ENCODE results near the gene FAM234B. TPM values are rescaled to one million over a fixed set of nuclear protein-coding genes. Genes with fewer than 3 reads are reported as not detected.
A peak's percentile ranks its signal among the peaks of the same experiment; 100 is the strongest.
"Not testable (repeated sequence)": the region's sequence is repeated elsewhere in the genome, so short reads cannot be mapped to it uniquely, and the experiment has no call there.

Gene FAM234B
- total RNA-seq, 2 donors from 2014 or later, result 6.6 to 7.8 TPM

DNA sequence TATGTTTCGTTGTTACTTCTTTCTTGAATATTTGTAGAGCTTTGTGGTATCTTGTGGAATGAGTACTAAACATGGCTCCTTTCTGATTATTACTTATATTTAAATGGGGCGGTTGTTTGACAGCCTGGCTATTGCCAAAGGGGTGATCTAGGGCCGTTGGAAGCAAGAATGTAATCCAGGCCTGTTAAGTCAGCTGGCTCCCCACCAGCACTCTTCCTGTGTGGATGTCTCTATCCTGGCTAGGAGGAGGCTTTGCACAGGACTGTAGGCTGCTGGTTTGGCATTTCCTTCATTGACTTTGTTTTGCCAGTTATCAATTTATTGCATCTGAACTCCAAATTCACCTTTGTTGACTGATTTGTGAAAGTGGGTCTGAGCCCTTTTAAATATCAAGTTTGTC is 5.6 kb downstream of the FAM234B start:
- Mint-ChIP-seq H3K4me1 (ENCODE audit: low read depth) (peaks cover 48% of the 10 kb centered on the region), H3K27ac (no peak overlapping the region), H3K27me3 (ENCODE audit: low read depth) (no peaks in the 10 kb centered on the region), H3K36me3 (ENCODE audit: insufficient read depth in 2 of 2) (peaks cover 10 to 15% of the 10 kb centered on the region in 2 donors), H3K4me3 (no peak overlapping the region), H3K9me3 (peaks cover 4 to 5% of the 10 kb centered on the region in 2 donors)
- DNase-seq (no peak), ATAC-seq (replicated peaks in 1 of 2) (no peak)

DNA sequence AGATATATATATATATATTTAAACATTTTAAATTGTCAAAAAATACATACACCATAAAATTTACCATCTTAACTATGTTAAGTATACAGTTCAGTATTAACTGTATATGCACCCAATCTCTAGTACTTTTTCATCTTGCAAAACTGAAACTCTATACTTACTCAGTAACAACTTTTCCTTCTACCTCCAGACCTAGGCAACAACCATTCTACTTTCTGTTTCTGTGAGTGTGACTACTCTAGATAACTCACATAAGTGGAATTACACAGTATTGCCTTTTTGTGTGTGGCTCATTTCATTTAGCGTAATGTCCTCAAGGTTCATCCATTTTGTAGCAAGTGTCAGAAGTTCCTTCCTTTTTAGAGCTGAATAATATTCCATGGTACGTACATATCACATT is 8.2 kb downstream of the FAM234B start:
- ATAC-seq (replicated peaks in 1 of 2) (peak; percentile 92 to 98), DNase-seq (no peak)
- H3K9me3 Mint-ChIP-seq, result peaks cover 4 to 5% of the 10 kb centered on the region in 2 donors
- H3K27me3 Mint-ChIP-seq (ENCODE audit: low read depth), result no peaks in the 10 kb centered on the region
- H3K4me1 Mint-ChIP-seq (ENCODE audit: low read depth), result peaks cover 28% of the 10 kb centered on the region
- no peak overlapping the region for H3K27ac Mint-ChIP-seq
- H3K4me3 Mint-ChIP-seq, result peak overlapping the region in 1 of 2 donors; percentile 3
- peaks cover 12 to 15% of the 10 kb centered on the region in 2 donors for H3K36me3 Mint-ChIP-seq (ENCODE audit: insufficient read depth in 2 of 2)

DNA sequence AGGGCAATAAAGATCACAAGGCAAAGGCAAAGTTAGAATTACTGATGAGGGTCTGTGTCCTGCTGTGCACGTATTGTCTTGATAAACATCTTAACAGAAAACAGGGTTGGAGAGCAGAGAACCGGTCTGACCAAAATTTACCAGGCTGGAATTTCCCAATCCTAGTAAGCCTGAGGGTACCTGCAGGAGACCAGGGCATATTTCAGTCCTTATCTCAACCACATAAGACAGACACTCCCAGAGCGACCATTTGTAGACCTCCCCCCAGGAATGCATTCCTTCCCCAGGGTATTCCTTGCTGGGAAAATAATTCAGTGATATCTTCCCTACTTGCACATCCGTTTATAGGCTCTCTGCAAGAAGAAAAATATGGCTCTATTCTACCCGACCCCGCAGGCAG is 9.4 kb downstream of the FAM234B start:
- not testable (repeated sequence) for DNase-seq; ATAC-seq (replicated peaks in 1 of 2); H3K27ac Mint-ChIP-seq; H3K4me3 Mint-ChIP-seq; H3K27me3 Mint-ChIP-seq (ENCODE audit: low read depth); H3K9me3 Mint-ChIP-seq
- peaks cover 28% of the 10 kb centered on the region for H3K4me1 Mint-ChIP-seq (ENCODE audit: low read depth)
- H3K36me3 Mint-ChIP-seq (ENCODE audit: insufficient read depth in 2 of 2), result peaks cover 8 to 11% of the 10 kb centered on the region in 2 donors

DNA sequence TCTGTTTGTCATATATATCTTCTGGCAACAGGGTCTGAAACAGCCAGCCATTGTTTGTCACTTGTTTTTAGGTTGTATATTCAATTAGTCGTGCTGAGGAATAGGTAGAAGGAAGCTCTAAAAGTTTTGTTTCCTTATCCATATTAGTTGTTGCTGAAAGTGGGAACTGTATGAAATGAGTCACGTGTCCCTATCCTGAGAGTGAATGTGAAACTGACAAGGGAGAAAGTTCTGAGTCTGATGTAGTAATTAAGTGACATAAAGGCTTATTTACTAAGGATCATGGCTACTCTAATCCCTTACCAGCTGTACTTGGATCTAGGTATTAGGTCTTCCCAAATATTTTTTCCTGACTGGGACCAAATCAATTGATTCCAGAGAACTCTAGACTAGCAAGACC is 16.4 kb downstream of the FAM234B start:
- no peaks in the 10 kb centered on the region for H3K27me3 Mint-ChIP-seq (ENCODE audit: low read depth)
- H3K36me3 Mint-ChIP-seq (ENCODE audit: insufficient read depth in 2 of 2), result peaks cover 0 to 1% of the 10 kb centered on the region in 2 donors
- no peak overlapping the region for H3K27ac Mint-ChIP-seq
- H3K4me1 Mint-ChIP-seq (ENCODE audit: low read depth), result no peaks in the 10 kb centered on the region
- no peak for ATAC-seq (replicated peaks in 1 of 2)
- no peaks in the 10 kb centered on the region for H3K9me3 Mint-ChIP-seq
- DNase-seq, result no peak
- H3K4me3 Mint-ChIP-seq, result no peak overlapping the region

DNA sequence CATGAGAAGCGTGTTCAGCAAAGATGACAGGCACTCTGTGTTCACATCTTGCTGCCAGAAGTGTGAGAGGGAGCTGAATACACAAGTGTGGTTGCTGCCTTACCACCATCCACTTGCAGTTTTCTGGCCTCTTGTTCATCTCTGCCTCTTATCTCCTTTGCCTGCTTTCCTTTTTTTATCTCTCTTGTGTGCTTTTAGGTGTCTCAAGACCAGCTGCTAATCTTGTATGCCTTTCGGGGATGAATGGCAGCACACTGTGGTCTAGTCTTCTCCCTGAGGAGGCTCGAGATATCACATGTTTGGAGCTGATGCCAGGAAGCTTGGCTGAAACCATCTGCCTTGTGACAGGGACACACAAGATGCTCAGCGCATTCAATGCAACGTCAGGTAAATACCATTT is 17.2 kb downstream of the FAM234B start:
- no peaks in the 10 kb centered on the region for H3K4me1 Mint-ChIP-seq (ENCODE audit: low read depth)
- H3K36me3 Mint-ChIP-seq (ENCODE audit: insufficient read depth in 2 of 2), result peaks cover 0 to 1% of the 10 kb centered on the region in 2 donors
- no peaks in the 10 kb centered on the region for H3K9me3 Mint-ChIP-seq
- H3K27me3 Mint-ChIP-seq (ENCODE audit: low read depth), result no peaks in the 10 kb centered on the region
- DNase-seq, result no peak
- no peak overlapping the region for H3K27ac Mint-ChIP-seq
- ATAC-seq (replicated peaks in 1 of 2), result no peak
- no peak overlapping the region for H3K4me3 Mint-ChIP-seq

DNA sequence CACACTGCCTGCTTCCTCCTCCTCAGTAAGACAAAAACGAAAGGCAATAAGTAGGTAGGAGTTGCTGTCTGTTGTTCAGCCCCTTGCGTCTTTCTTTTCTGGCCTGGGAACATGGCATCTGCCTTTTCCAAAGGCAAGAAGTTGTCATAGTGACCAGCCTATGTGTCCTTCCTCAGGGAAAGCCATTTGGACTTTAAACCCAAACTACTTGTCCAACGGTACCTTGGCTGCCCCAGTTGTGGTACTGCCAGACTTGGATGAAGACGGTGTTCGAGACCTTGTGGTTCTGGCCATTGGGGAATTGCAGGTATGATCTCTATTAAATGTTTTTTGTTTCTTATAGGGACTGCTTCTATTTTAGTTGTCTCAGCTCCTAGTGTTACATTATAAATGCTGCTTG is 18.5 kb downstream of the FAM234B start:
- H3K27me3 Mint-ChIP-seq (ENCODE audit: low read depth), result no peaks in the 10 kb centered on the region
- peaks cover 0 to 1% of the 10 kb centered on the region in 2 donors for H3K36me3 Mint-ChIP-seq (ENCODE audit: insufficient read depth in 2 of 2)
- no peak overlapping the region for H3K4me3 Mint-ChIP-seq
- no peaks in the 10 kb centered on the region for H3K9me3 Mint-ChIP-seq
- DNase-seq (no peak), ATAC-seq (replicated peaks in 1 of 2) (no peak)
- H3K27ac Mint-ChIP-seq, result no peak overlapping the region
- peaks cover 7% of the 10 kb centered on the region for H3K4me1 Mint-ChIP-seq (ENCODE audit: low read depth)

DNA sequence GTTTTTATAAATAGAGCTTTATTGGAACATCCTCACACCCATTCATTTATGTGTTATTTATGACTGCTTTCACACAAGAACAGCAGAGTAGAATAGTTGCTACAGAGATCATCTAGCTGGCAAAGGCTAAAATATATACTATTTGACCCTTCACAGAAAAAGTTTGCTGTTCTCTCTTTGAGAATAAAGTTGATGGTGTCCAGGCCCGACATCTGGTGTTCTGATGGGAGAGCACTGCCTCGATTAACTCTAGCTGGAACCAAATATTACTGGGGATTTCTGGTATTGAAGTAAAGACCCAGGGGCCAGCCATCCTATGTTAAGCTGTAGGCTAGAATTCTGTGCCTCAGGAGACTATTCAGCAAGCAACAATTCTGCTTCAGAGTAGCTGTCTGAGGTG is 21.8 kb downstream of the FAM234B start:
- H3K36me3 Mint-ChIP-seq (ENCODE audit: insufficient read depth in 2 of 2), result no peaks in the 10 kb centered on the region
- H3K27ac Mint-ChIP-seq, result no peak overlapping the region
- DNase-seq (no peak), ATAC-seq (replicated peaks in 1 of 2) (no peak)
- no peak overlapping the region for H3K4me3 Mint-ChIP-seq
- no peaks in the 10 kb centered on the region for H3K27me3 Mint-ChIP-seq (ENCODE audit: low read depth)
- H3K4me1 Mint-ChIP-seq (ENCODE audit: low read depth), result peaks cover 7% of the 10 kb centered on the region
- H3K9me3 Mint-ChIP-seq, result no peaks in the 10 kb centered on the region

DNA sequence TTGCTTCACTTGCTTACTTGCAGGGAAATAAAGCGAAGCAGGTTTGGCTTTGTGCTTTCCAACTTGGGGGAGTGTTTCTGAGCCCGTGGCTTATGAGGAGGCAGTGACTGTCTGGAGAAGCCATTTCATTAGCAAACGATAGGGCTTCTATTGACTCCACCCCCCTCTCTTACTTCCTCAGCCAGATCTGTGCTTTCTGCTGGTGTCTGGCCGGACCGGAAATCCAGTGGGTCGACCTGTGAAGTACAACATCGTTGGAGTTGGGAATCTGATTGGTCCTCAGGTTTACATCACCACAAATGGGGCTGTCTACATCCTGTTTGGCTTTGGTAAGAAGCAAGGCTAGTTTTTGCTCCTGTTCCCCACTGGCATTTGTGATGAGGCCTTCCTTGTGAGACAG is 22.3 kb downstream of the FAM234B start:
- Mint-ChIP-seq H3K27ac (no peak overlapping the region), H3K27me3 (ENCODE audit: low read depth) (no peaks in the 10 kb centered on the region), H3K9me3 (no peaks in the 10 kb centered on the region), H3K36me3 (ENCODE audit: insufficient read depth in 2 of 2) (no peaks in the 10 kb centered on the region), H3K4me1 (ENCODE audit: low read depth) (peaks cover 7% of the 10 kb centered on the region), H3K4me3 (no peak overlapping the region)
- DNase-seq (no peak), ATAC-seq (replicated peaks in 1 of 2) (no peak)

DNA sequence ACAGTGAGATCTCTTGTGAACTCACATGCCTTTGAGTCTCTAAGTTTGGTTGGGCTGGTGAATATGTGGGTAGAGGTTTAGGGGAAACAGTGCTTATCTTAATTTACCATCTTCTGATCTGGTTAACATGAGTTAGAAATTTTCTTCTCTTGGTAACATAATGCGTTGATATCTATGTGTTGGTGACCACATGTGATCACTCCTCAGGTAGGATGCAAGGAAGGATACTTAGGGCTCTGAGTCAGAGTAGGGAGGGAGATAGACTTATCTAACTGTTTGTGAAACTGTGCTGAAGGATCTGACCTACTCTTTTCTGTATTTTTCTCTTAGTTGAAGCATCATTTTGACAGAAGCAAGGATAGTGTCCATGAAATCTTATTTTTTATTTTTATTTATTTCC is 23.1 kb downstream of the FAM234B start:
- no peaks in the 10 kb centered on the region for H3K36me3 Mint-ChIP-seq (ENCODE audit: insufficient read depth in 2 of 2)
- H3K9me3 Mint-ChIP-seq, result no peaks in the 10 kb centered on the region
- H3K27me3 Mint-ChIP-seq (ENCODE audit: low read depth), result no peaks in the 10 kb centered on the region
- peaks cover 7% of the 10 kb centered on the region for H3K4me1 Mint-ChIP-seq (ENCODE audit: low read depth)
- no peak overlapping the region for H3K4me3 Mint-ChIP-seq
- DNase-seq (no peak), ATAC-seq (replicated peaks in 1 of 2) (peak; percentile 74 to 77)
- H3K27ac Mint-ChIP-seq, result no peak overlapping the region

DNA sequence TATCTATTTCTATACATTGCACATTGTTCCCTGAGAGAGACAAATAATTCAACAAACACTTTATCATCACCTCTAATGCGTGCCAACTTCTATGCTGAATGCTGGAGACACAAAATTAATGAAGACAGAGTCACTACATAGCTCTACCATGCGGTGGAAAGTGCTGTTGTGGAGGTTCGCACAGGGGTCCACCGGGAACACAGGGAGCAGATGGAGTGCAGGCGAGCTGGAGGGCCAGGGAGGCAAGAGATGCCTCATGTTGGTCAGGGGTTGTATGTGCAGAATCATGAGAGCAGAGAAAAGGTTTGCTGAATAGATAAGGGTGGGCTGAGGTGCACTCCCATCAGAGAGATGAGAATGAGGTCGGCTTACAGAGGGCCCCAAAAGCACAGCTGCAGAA is 25.2 kb downstream of the FAM234B start:
- Mint-ChIP-seq H3K4me1 (ENCODE audit: low read depth) (peaks cover 7% of the 10 kb centered on the region), H3K27me3 (ENCODE audit: low read depth) (no peaks in the 10 kb centered on the region), H3K4me3 (no peak overlapping the region), H3K9me3 (no peaks in the 10 kb centered on the region), H3K36me3 (ENCODE audit: insufficient read depth in 2 of 2) (no peaks in the 10 kb centered on the region), H3K27ac (no peak overlapping the region)
- no peak for ATAC-seq (replicated peaks in 1 of 2)
- no peak for DNase-seq

DNA sequence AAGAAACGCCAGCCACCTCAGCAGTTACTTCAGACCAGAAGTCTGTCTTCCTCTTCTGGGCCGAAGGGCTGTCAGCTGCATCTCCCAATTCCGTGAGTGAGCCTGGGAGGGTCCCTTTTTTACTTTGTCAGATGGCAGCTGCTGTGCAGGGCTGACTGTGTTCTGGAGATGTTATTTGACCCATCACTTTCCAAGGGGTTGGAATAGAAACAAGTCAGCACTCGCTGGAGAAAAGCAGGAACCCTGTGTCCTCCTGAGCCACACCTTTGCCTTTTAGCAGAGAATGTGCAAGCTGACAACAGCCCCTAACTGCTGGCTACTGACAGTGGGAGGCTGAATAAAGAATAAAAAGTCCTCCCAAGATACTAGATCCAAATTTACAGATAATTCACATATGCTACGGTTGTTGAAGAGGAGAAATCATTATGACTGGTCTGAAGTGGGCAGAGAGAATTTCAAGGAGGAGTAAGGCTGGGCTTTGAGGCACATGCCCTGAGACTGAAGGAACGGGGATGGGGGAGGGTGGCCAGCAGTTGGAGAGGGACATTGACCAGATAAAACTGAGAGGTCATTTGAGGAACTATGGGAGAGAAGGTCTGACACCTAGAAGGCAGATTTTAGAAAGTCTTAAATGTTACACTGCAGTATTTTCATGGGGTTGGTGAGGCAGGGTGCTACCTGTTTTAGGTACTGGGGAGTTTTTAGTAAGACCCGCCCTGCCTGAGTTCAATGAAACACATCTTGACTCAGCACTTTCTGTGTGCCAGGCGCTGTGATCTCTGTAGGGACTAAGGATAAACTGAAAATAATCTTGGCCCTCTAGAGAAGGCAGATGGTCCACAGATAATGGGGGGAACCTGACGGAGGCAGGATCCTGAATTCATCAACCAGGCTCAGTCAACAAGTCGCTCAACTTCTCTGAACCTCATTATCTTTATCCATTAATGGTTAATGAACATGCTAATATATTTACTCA is 27.4 kb downstream of the FAM234B start:
- Mint-ChIP-seq H3K4me3 (no peak overlapping the region), H3K27ac (no peak overlapping the region), H3K36me3 (ENCODE audit: insufficient read depth in 2 of 2) (peaks cover 2 to 4% of the 10 kb centered on the region in 2 donors), H3K9me3 (no peaks in the 10 kb centered on the region), H3K27me3 (ENCODE audit: low read depth) (no peaks in the 10 kb centered on the region), H3K4me1 (ENCODE audit: low read depth) (peaks cover 7% of the 10 kb centered on the region)
- DNase-seq (no peak), ATAC-seq (replicated peaks in 1 of 2) (no peak)

DNA sequence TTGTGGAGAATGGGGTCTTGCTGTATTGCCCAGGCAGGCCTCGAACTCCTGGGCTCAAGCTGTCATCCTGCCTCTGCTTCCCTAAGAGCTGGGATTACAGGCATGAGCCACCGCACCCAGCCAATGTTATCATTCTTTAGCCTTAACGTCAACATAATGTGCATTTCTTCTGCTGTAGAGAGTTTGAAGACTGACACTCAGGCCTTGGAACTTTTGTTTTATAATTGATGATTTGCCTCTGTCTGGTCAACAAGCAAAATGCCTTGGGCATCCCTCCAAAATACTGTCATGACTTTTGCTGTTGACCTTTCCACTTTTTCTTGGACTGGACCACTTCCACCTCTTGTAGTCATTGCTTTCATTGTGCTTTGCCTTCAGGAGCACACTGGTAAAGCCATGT is 29.0 kb downstream of the FAM234B start:
- no peaks in the 10 kb centered on the region for H3K9me3 Mint-ChIP-seq
- ATAC-seq (replicated peaks in 1 of 2) (no peak), DNase-seq (no peak)
- no peaks in the 10 kb centered on the region for H3K4me1 Mint-ChIP-seq (ENCODE audit: low read depth)
- peaks cover 2 to 4% of the 10 kb centered on the region in 2 donors for H3K36me3 Mint-ChIP-seq (ENCODE audit: insufficient read depth in 2 of 2)
- H3K27ac Mint-ChIP-seq, result no peak overlapping the region
- H3K4me3 Mint-ChIP-seq, result no peak overlapping the region
- H3K27me3 Mint-ChIP-seq (ENCODE audit: low read depth), result no peaks in the 10 kb centered on the region

DNA sequence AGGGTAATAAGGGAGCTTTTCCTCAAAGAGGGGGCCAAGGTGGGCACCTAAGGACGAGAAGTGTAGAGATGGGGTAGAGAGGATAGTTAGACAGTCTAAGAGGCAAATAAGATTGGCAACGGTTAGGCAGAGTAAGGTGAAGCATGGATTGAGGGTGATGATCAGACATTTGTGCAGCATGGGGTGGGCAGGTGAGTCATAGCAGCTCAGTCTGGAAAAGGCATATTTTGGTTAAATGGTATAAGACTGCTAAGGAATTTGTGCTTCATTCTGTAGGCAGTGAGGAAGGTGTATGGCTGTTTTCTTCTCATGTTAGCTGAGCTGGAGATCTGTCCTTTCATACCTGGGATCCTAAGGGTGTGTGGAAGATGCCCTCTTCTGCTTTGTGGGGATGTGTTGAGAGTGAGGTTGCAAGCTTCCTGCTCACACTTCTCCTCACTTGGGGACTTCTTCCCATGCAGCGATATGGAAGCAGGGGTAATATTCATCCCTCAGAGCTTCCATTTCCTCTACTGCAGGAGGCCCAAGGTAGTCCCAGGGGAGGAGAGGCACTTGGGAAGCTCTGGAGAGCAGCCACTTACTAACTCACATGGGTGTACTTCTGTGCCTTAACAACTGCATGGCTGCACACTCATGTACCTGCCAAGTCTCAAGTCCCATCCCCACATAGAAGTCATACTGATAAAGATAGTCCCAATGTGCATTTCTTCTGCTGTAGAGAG is 30.4 kb downstream of the FAM234B start:
- no peak overlapping the region for H3K4me3 Mint-ChIP-seq
- no peaks in the 10 kb centered on the region for H3K4me1 Mint-ChIP-seq (ENCODE audit: low read depth)
- no peaks in the 10 kb centered on the region for H3K27me3 Mint-ChIP-seq (ENCODE audit: low read depth)
- no peak for ATAC-seq (replicated peaks in 1 of 2)
- no peak for DNase-seq
- peaks cover 4 to 5% of the 10 kb centered on the region in 2 donors for H3K36me3 Mint-ChIP-seq (ENCODE audit: insufficient read depth in 2 of 2)
- H3K27ac Mint-ChIP-seq, result no peak overlapping the region
- H3K9me3 Mint-ChIP-seq, result no peaks in the 10 kb centered on the region

Data from activated T-cell treated with anti-CD3 and anti-CD28 coated beads, Interleukin-2, amount 50 U/mL, for 72 hours (primary cell).